Measurements from ENCODE around the gene ADGRG3. TPM values are rescaled to one million over a fixed set of nuclear protein-coding genes. Genes with fewer than 3 reads are reported as not detected.

The ADGRG3 gene
- total and polyA plus RNA-seq, 2 of the 13 experiments (the other 11 are each of a cell fraction or from before 2014, with no cell fraction given) = 2.7 to 11.8 TPM

GRCh38 chr16:57700781-57701551 lies 32.9 kb downstream of the ADGRG3 start (continued):
- TF ChIP-seq ZSCAN5A (CRISPR knock-in tag; IDR thresholded peaks at IDR 0.05; ENCODE audit: borderline replicate concordance) (no peak; the same call in 1 of the 2 replicates), MLXIP (CRISPR knock-in tag; IDR thresholded peaks at IDR 0.05; ENCODE audit: borderline replicate concordance) (no peak), AKNA (CRISPR knock-in tag; IDR thresholded peaks at IDR 0.05; ENCODE audit: borderline replicate concordance) (no peak), ELK4 (CRISPR knock-in tag; IDR thresholded peaks at IDR 0.05; ENCODE audit: borderline replicate concordance) (no peak), RNF219 (CRISPR knock-in tag; IDR thresholded peaks at IDR 0.05) (no peak), STAT6 (CRISPR knock-in tag; IDR thresholded peaks at IDR 0.05; ENCODE audit: borderline replicate concordance) (no peak), ZNF274 (CRISPR knock-in tag; IDR thresholded peaks at IDR 0.05) (peak; percentile 56; the same call in 1 of the 2 replicates)

Measured in HepG2 (cell line).